GM19438 (cell line): ENCODE measurements around the gene TTC4.
"Not testable (repeated sequence)": the region's sequence is repeated elsewhere in the genome, so short reads cannot be mapped to it uniquely, and the experiment has no call there.

Source experiments
- ATAC-seq: cut with Tn5 transposase; IDR thresholded peaks from one replicate; pipeline ENCODE4 v1.9.1; 2021; ENCODE audit warnings: low read depth; ENCODE audit not compliant: unreplicated experiment

Gene TTC4

DNA sequence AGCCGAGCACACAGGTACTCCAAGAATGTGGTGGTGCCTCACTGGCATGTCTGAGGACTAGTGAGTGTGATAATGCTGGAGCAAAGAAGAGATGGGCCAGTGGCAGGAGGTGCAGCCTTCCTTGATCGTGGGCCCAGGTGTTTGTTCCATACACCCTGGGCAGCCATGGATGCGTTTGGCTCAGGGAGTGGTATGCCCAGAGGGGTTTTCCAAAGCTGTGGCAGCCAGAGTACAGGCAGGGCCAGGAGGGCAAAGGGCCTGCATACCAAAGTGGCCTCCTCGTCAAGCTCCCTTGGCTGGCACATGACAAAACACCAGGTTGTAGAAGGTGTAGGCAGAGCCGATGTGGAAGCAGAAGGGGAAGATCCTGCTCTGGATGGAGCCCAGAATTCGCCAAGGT is 29.6 kb downstream of the TTC4 start:
- ATAC-seq, result no peak

DNA sequence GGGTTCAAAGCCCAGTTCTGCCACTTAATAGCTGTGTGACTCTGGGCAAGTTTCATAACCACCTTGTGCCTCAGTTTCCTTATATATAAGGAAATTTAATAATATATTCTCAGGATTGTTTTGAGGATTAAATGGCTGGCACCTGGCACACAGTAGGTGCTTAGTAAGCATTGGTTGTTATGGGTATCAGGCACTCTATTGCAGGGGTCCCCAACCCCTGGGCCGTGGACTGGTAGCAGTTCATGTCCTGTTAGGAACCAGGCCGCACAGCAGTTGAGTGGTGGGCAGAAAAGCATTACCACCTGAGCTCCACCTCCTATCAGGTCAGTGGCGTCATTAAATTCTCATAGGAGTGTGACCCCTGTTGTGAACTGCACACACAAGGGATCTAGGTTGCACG is 30.2 kb downstream of the TTC4 start:
- no peak for ATAC-seq

DNA sequence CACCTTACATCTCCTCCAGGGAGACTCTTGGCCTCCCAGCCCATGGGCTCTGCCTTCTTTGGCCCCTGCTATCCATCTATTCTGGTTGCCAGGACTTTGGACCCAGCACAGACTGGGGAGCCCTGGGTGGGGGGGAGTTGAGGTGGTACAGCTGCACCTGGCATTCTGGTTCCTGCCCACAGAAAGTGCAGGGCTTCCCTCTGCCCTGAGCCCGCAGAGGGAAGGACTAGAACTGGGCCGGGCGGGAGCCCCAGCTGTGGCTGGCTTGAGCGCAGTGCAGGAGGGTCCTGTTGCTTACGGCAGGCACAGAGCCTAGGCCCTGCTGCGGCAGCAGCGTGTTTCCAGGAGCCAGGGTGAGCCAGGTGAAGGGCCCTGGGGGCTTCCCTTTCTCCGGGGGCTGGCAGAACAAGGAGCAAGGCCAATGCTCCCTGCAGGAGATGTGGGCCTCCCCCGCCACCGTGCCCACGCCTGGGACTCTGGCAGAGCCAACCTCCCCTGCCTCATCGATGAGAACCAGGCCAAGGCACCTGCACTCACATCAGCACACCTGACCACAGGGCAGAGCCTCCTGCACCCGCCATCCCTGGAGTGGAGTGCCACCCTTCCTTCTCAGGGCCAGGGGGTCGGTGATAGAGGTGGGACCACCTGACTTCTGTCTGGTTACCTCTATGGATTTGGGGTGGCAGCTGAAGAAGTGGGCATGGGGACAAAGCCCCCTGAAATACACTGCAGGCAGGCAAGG is 32.6 kb downstream of the TTC4 start:
- ATAC-seq, result no peak

DNA sequence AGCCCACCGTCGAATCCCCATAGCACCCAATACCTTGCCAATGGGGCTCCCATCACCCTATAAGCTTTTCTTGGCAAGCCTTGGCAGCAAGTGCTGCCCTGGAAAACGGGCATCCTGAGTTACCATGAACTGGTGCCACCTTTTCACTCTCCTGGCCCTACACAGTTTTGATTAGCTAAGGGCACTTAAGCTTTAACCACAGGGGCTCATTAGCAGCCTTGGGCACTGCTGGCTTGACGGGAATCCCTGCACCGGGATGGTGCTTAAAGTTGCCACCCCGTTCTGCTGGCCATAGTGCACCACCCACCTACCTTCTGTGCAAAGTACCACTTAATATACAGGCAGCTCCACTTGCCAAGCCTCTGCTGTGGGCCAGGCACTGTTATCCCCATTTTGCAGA is 34.9 kb downstream of the TTC4 start:
- ATAC-seq, result no peak

DNA sequence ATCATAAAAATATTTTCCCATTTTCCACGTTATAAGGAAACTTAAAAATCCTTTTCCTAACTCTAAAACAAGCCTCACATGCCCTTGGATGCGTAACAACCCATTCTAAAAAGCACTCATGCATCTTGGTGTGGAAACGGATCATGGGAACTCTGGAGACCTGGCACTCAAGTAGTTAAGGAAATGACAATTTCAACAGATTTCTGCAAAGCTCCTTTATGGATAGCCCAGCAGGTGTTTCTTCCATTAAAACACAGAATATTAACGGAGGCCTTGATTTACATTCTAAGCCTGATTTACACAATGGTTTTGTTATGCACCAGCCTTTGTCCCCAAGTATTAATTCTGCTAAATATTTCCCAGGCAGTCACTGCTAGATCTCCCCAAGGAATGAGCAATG is 35.8 kb downstream of the TTC4 start:
- no peak for ATAC-seq

DNA sequence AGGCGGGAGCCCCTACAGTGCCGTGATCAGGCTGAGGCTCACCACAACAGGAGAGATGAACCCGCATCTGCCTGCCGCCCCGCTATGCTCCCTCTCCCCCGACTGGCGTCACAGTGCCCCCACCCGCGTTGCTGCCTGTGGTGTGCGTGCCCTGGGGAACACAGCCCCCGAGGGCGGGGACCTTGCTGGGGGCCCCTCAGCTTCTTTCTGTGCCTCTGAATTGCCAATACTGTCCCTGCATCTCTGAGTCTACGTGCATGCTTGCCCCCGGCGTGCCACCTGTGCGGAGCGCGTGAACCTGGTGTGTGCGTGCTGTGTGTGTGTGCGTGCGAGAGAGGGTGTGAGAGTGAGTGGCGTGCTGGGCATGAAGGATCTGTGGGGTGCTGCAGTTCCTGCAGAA is 38.4 kb downstream of the TTC4 start:
- no peak for ATAC-seq

DNA sequence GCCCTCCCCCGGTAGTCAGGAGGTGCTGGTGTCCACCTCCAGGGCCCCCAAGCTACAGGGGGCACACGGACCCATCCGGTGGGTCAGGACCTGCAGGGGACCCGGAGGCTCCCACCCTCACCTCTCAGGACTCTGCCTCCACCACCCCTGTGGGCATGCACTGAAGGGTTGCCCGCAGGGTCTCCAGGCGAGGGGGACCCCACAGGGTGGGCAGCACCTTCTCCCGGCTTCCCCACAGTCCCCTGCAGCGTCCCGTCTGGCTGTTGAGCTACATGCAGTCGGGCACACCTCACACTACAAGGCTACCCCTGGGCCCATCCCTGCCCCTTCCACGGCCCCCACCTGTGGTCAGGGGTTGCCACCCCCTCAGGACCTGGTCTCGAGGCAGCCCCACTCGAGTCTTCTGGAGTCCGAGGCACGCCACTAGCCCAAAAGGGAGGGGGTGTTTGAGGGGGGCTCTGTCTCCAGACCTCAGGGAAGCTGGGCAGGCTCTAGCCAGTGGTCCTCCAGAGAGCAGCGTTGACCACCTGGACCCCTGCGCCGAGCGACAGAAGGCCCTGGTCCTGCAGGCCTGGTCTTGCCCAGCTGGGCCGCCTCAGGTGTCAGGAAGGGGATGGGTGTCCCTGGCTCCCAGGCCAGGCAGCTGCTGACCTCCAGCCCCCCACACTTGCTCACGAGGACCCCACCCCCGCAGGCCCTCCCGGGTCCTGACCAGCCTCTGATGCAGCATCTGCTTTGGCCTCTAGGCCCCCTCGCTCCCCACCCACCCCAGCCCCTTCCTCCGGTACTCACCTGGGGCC is 39.0 kb downstream of the TTC4 start:
- no peak for ATAC-seq

DNA sequence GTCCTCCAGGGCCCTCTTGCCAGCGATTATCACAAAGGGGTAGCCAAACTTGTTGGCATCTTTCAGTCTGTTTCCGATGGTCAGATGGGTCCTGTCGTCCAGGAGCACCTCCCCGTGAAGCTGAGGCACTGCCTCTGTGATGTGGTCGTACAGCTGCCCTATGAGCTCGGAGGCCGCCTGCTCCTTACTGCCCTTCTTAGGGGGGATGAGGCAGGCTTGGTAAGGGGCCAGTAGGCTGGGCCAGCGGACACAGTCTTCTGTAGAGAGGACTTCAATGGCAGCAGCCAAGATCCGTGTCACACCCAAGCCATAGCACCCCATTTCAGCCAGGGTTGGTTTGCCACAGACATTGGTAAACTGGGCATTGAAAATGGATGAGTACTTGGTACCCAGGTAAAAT is 42.2 kb downstream of the TTC4 start:
- ATAC-seq, result no peak

DNA sequence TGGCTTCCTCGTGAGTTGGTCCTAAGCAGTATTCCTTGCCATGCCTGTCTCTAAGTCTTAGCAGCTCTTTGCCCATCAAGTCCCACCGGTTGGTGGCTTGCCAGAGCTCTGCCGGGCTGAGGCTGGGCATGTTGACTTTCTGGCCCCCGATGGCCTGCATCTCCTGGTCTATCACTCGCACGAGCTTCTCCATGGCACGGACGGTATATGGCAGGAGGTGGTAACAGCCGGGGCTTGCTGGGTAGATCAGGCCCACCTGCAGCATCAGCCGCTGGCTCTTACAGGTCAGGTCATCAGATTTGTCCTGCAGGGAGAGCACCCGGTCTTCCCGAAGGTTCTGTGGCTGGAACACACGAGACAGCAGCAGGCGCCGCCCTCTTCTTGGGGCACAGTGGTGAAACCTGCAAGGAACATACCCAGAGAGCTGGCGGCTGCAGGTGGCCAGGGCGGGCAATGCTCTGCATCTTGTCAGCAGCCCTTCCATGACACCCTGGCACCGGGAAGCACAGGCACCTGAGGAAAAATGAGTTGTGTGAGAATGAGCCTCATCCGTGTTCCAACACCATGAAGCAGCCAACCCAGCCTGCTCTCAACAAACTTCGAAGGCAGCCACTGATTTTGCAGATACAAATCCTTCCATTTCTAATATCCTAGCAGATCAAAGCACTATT is 43.2 kb downstream of the TTC4 start:
- no peak for ATAC-seq

DNA sequence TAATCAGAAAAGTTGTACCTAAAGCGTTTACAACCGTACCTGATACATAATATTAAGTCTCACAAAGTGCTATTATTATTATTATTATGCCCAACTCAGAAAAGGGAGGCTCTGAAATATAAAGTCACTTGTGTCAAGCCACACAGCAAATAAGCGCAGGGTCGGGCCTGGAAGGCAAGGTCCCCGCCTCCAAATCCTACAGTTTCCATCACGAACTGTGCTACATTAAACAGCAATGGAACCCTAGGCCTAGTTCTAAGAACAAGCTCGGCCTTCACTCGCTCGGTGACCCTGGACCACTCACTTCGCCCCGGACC is 48.1 kb downstream of the TTC4 start:
- no peak for ATAC-seq

DNA sequence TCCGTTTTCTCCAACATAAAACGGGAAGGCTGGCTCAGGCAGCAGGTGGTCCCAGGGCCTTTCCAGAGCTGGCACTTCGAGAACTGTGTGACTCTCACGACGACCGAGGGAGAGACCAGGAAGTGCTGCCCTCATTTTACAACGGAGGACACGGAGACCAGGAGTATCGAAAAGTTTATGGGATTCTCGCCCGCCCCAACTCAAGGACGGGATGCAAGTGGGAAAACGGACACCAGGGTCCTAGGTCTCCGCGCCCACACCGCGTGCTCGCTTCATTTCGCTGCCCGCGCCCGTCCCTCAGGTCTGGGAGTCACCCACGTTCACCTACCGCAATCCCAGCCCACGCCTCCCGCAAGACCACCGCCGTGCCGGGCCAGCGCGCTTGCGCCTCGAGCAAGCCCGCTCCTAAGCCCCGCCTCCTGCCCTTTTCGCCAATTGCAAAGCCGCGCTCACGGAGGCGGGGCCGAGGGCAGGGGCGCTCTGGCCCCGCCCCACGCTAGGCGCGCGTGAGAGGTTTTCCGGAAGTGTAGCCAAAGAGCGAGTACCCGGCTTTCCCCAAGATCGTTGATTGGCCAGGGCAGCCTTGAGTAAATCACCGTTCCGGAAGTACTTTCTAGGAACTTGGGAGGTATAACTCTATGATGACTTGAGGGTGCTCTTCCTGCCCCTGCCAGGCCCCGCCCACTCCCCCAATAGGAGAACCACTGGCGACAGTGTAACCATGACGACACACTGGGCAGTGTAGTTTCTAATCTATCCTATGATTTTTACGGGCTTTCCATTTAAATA is 48.7 kb downstream of the TTC4 start, which contains the start of gene PARS2:
TSS of gene PARS2 (minus strand) at position 391 of the 789 bp plus-strand sequence. CDS start 5,362 bp downstream, outside the sequence.
- ATAC-seq, result peak; percentile 97

DNA sequence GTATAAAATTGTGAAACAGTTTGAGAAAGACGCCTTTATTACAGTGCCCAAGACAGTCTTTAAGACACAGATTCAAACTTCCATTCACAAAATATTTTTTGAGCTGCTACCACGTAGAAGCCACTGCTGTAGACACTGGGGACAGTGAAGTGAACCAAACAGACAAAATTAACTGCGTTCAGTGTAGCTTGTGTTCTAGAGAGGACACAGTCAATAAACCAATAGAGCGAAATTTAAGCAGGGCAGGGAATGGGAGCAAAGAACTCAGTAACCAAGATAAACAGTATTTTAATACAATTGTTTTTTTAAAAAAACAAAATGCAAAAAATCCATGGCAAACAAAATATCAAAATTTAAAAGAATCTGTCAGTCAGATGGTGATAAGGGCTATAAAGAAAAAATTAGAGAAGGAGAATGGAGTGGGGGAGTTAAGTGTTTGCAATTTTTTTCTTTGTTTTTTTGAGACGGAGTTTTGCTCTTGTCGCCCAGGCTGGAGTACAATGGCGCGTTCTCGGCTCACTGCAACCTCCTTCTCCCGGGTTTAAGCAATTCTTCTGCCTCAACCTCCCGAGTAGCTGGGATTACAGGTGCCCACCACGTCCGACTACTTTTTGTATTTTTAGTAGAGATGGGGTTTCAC is 49.4 kb downstream of the TTC4 start:
- ATAC-seq, result peak; percentile 3

DNA sequence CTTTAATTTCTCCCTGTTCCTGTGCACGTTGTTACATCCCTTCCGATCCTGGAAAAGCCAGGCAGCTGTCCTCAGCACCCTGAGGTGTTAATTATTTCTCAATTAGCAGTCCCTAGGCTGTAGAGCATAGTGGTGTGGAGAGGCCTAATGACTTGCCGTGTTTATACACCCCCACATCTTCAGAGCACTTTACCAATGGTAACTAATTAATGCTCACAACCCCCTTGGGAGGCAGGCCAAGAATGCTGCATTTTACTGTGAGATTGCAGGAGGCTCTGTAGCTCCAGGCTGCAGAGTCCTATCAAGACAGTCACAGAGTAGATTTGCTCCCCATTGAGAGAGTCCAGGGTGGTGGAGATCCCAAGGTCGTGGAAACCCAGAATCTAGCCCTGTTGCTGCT is 51.1 kb downstream of the TTC4 start:
- ATAC-seq, result no peak

DNA sequence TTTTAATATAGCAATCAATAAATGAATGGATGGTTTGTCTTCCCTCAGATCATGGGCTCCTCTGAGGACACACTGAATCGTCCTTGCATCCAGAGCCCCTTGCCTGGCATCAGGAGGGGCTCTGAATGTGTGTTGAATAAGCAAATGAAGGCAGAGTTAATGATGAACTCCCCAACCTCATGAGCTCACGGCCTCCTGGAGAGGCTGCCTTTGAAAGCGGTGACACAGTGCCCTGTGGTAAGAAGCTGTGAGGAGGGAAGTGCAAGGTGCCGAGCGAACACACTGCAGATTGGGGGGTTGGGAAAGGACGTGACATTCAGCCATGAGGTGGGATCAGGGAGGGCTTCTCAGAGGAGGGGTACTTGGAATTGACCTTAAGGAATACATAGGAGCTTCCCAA is 51.9 kb downstream of the TTC4 start:
- no peak for ATAC-seq

DNA sequence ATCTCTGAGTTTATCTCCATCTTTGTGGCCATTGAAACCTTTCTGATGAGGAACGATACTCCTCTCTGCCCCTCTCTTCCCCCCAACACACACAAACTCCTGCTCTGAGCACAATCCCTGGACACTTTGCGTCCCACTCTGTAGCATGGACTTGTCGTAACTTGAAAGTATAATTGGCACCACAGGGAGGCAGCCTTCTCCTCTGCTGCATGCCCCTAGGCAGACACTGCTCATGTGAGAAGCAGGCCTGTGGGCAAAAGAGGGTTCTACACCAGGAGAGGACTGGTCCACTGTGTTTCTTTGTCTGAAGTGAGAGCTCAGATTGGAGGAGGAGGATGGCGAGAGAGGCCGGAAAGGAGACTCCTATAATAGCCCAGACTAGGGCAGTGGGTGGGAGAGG is 52.4 kb downstream of the TTC4 start:
- no peak for ATAC-seq

DNA sequence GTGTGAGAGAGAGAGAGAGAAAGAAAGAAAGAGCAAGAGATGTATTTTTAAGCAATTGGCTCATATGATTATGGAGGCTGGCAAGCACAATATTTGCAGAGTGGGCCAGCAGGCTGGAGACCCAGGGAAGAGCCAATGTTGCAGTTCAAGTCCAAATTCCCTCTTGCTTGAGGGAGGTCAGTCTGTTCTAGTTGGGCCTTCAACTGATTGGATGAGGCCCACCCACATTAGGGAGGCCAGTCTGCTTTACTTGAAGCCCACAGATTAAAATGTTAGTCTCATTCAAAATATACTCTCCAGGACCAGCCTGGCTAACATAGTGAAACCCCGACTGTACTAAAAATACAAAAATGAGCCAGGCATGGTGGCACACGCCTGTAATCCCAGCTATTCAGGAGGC is 57.3 kb downstream of the TTC4 start:
- ATAC-seq, result no peak

DNA sequence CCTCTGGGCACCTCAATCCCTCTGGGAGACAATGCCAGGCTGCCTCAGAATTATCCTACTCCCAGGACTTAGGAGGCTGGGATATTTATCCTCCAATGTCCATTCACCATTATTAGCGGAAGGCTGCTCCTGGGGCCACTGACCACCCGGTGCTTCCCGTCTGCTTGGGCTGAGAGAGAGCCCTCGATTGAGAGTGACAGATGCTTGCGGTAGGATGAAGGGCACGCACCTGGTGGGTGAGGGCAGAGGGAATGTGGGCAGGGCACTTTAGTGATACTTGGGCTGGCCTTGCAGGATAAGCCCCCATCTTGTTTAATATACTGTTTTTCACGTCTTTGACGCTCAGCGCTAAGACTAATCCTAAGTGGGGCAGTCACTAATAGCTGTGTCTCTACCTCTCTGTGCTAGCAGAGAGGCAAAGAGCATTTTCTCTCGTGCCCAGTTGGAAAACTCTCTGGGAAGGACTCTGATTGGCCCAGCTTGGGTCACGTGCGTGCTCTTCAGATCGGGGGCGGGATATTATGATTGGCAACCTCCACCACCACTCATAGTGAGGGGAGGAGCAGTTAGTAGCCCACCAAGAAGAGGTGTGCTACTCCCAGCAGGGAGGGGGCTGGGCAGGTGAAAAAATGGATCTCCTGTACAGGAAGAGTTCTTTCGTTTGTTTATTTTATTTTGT is 59.3 kb downstream of the TTC4 start:
- ATAC-seq, result no peak

DNA sequence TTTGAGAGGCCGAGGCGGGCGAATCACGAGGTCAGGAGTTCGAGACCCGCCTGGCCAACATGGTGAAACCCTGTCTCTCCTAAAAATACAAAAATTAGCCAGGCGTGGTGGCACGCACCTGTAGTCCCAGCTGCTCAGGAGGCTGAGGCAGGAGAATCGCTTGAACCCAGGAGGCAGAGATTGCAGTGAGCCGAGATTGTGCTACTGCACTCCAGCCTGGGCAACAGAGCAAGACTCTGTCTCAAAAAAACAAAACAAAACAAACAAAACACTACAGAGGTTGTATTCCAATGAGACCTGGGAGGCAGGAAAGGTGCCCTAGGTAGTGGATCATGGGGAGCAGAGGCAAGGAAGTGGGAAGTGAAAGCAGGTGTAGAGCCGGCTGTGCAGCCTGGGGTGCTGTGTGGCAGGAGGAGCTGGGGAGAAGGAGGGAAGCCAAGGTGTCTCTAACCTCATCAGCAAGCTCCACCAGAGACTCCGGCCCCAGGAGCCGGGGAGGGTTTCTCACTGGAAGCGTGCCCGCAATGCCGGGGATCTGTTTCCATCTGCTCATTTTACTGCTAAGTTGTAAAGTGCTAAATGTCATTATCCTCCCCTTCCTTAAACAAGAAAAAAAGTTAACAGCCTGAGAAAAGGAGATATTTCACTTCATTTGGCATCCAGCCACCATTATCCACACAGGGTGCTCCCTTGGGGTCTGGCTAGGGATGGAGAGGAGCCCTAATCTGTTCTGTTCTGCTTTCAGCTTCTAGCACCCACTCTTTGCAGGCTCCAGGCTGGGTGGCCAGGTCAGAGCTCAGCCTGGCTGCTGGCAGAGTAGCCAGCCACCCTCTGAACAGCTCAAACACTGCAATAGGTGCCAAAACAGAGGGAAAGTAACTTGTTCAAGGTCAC is 60.4 kb downstream of the TTC4 start:
- ATAC-seq, result not testable (repeated sequence)

DNA sequence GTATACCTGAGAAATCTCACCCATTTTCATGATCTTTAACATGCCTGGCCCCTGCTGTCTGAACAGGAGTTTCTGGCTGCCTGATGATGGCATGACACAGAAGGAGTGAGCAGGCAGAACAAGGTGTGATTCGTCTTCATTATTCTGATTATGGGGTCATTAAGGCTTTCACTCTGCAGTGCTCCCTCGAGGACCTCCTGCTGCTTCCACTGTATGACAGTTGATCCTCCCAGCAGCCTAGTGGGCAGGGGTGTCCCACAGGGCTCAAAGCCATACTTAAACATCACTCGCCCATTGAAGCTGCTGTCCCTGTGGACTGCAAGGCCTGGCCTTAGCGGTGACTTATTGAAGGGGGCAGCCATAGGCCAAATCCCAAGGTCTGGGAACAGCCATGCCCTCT is 61.4 kb downstream of the TTC4 start:
- ATAC-seq, result no peak
